Measurements from ENCODE around the gene CCDC148.

DNA sequence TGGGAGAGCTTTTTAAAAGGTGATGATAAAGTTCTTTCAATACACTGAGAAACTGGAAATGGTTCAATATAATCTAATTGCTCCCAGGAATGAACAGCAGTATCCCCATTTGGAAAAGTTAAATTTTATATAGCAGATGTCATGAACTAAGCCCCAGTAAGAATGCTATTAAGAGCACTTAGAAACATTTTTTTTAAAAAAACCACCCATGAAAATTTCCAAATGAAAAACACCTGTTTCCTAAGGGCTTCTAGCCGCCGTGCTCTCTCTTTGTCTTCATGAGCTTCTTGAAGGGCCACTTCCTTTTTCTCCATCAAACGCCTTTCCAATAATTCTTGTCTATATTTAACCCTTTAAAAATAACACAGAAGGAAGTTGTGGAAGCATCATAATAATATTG, 277.9 kb downstream of the CCDC148 start:
- TF ChIP-seq, protein P1, sequence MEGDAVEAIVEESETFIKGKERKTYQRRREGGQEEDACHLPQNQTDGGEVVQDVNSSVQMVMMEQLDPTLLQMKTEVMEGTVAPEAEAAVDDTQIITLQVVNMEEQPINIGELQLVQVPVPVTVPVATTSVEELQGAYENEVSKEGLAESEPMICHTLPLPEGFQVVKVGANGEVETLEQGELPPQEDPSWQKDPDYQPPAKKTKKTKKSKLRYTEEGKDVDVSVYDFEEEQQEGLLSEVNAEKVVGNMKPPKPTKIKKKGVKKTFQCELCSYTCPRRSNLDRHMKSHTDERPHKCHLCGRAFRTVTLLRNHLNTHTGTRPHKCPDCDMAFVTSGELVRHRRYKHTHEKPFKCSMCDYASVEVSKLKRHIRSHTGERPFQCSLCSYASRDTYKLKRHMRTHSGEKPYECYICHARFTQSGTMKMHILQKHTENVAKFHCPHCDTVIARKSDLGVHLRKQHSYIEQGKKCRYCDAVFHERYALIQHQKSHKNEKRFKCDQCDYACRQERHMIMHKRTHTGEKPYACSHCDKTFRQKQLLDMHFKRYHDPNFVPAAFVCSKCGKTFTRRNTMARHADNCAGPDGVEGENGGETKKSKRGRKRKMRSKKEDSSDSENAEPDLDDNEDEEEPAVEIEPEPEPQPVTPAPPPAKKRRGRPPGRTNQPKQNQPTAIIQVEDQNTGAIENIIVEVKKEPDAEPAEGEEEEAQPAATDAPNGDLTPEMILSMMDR (IDR thresholded peaks at IDR 0.05), result no peak
- TF ChIP-seq POLR2A (IDR thresholded peaks at IDR 0.05), result no peak

Data from testis (tissue), 2 donors.